SKM-1 (cell line): ENCODE data around the gene KLK3.

ENCODE experiments used
- DNase-seq: peaks from one replicate; lab custom pipeline; 2025; ENCODE audit not compliant: unreplicated experiment; lab: John Stamatoyannopoulos, UW

The KLK3 gene

GRCh38 chr19:50830266-50831025 lies 24.3 kb upstream of the KLK3 start:
- no peak for DNase-seq

- DNase-seq: no peak
Observed at GRCh38 chr19:50831026-50831396, 23.7 kb upstream of the KLK3 start.

GRCh38 chr19:50832666-50833065 lies 22.0 kb upstream of the KLK3 start:
- DNase-seq: no peak

DNA sequence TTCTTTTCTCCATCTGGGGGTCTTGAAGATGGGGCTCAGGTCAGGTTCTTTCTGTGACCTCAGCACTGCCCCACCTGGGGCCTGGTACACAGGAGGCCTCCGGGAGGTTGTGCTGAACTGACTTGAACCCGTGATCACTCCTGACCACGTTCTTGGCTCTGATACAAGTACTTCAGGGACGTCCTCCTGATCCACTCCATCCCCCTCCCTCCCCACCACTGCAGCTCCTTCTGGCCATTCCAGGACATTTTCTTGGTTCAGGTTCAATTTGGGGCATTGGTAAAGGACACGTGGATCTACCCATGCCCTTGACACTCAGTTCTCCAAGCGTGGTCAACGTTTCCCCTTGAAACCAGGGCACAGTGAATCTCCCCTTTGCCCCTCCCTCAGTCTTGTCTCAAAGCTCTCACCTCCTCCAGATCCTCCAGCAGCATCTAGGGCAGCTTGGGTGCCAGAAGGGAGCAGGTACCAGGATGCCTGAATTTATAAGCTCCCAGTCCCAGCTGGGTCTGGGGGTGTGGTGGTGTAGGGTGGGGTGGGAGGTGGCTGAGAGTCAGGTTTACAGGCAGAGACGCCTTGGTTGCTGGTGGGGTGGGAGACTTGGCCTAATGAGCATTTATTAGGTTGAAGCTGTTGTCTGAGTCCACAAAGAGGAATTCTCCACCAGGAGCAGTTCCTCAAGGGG lies 21.5 kb upstream of the KLK3 start, which contains the start of gene KLK15:
KLK15 (minus strand) TSS at position 458 of the 685 bp plus-strand sequence. CDS start 2,082 bp downstream, outside the sequence.
- DNase-seq: no peak

GRCh38 chr19:50833802-50834167 lies 20.9 kb upstream of the KLK3 start:
- no peak for DNase-seq

- no peak for DNase-seq
Observed at GRCh38 chr19:50835103-50835784, 19.5 kb upstream of the KLK3 start.

DNA sequence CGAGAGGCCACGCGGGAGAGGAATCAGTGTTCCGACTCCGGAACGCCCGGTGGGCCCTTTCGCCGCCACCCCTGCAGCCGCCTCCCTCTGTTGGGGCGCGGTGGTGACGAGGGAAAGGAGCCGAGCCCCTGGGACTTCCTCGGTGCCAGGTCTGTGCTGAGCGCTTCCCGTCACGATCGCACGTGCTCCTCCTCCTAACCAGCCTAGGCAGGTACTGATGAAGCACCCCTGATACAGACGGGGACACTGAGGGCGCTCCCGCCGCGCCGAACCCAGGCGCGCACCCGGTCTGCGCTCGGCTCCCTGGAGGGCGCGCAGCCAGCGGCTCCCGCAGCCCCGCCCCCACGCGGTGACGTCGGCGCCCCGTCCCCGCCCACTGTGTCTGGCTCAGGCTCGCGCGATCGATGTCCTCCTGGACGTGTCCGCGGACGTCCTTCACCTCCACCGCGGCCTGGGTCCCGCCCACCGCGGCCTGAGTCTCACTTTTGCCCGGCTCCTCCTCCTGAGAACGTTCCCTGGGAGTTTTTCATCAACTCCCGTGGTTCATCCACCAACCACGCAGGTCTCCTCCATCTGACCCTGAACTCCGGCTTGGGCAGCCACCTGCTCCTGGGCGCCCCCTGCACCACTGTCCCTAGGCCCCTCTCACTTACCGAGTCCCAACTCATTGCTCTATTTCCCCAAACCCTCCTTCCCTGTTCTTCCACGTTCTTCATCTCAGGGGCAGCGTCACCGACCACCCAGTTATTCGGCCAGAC lies 18.8 kb upstream of the KLK3 start:
- peak; percentile 1 for DNase-seq

DNA sequence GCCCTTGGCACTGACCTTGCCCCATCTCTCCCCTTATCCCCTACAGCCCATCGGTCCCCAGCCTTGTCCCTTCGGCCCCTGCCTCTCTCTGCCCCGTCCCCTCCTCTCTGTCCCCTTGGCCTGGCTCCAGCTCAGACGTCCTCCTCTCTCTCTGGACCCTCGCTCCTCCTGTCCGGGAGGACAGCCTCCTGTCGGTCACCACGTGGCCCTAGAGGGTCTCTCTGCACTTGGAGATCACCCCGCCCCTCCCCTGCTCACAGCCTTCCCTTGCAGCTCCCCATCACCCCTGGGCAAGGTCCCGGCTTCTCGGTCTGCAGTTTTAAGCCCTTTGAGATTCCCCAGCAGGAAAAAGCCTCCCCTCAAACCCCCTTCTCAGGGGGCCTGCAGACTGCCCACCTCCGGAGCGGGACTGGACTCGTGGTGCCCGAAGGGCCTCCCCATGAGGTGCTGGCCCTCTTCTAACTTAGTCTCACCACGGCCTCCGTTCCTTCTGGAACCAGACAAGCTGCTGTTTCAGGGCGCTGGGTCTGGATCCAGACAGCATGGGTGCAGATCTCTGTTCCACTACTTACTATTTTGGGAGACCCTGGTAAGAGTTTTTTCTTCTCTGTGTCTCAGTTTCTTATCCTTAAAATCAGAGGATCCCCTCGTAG lies 18.0 kb upstream of the KLK3 start:
- no peak for DNase-seq

- DNase-seq: no peak
Observed at GRCh38 chr19:50837300-50837699, 17.4 kb upstream of the KLK3 start.

GRCh38 chr19:50838239-50838638 lies 16.5 kb upstream of the KLK3 start:
- no peak for DNase-seq

DNA sequence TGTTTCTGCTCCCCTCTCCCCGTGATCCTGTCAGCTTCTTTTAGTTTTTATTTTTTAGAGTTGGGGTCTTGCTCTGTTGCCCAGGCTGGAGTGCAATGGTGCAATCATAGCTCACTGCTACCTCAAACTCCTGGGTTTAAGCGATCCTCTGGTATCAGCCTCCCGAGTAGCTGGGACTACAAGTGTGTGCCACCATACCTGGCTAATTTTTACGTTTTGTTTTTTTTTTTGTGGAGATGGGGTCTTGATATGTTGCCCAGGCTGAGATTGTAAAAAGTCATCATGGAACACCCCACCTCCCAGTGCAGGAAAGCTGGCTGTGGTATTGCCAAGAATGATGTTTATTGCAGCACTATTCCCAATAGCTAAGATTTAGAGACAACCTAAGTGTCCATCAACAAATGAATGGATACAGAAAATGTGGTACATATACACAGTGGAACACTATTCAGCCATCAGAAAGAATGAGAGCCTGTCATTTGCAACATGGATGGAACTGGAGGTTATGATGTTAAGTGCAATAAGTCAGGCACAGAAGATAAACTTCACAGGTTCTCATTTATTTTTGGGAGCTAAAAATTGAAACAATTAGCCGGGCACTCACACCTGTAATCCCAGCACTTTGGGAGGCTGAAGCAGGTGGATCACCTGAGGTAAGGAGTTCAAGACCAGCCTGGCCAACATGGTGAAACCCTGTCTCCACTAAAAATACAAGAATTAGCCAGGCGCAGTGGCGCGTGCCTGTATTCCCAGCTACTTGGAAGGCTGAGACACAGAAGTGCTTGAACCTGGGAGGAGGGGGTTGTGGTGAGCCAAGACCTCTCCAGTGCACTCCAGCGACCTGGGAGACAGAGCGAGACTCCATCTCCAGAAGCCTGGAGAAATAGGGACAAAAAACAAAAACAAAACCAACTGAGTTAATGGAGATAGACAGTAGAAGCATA lies 14.7 kb upstream of the KLK3 start:
- no peak for DNase-seq

DNA sequence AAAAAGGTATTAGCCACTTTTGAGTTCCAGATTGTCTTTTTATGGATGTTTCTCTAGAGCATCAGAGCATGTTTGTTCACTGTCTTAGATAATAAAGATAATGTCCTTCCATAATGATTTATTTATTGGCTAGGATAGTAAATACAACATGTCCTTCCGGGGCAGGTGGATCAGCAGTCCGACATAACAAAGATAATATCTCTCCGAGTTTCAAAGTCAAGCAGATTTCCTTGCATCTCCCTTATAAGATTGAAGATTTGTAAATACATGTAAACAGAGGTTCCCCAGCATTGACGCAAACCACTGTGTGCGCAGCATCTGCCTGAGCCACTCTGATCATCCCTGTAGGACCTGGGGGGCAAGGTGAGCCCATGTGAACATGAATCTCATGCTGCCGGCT lies 12.6 kb upstream of the KLK3 start:
- no peak for DNase-seq

- no peak for DNase-seq
Observed at GRCh38 chr19:50843205-50843604, 11.5 kb upstream of the KLK3 start.

DNA sequence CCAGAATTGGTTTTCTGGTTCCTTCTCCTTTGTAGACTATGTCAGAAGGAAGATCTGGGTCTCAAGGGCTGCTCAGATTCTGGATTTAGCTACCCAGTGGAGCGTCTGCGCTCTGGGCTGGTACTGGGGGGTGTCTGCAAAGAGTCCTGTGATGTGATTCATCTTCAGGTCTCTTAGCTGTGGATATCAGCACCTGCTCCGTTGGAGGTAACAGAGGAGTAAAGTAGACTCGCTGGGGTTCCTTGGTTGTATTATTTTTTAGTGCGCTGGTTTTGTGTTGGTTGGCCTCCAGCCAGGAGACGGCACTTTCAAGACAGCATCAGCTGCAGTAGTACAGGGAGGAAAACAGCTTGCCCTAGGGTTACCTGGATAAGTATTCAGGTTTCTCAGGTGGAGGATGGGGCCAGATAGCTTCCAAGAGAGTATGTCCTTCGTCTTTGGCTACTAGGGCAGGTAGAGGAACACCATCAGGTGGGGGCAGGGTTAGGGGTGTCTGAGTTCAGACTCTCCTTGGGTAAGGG lies 11.0 kb upstream of the KLK3 start:
- no peak for DNase-seq

DNA sequence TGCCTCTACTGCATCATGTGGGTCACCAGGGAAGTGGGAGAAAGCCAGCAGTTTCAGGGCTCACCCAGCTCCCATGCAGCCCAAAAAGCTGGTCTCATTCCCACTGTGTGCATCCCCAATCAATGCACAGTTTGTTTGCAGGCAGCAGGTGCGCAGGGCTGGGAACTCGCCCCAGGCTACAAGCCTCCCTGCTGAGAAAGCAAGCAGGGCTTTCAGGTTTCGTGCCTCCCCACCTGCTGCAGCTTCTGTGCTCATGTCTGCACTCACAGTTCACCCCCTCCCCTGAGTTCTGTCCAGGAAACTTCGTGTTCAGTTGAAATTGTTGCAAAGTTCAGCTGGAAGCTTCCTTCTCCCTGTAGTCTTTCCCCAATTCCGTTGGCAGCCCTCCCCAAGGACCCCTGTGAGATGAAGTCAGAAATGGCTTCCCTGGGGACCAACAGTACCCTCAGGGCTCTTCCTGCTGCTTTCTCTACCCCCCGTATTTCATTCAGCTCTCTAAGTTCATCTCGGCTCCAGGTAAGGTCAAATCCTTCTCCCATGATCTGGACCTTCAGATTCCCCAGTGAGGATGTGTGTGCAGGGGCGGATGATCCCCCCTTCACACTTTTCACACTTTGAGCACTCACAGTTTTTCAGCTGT lies 10.3 kb upstream of the KLK3 start:
- no peak for DNase-seq

DNA sequence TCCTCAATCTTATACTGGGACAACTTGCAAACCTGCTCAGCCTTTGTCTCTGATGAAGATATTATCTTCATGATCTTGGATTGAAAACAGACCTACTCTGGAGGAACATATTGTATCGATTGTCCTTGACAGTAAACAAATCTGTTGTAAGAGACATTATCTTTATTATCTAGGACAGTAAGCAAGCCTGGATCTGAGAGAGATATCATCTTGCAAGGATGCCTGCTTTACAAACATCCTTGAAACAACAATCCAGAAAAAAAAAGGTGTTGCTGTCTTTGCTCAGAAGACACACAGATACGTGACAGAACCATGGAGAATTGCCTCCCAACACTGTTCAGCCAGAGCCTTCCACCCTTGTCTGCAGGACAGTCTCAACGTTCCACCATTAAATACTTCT lies 4.0 kb upstream of the KLK3 start:
- no peak for DNase-seq

GRCh38 chr19:50851620-50852019 lies 3.1 kb upstream of the KLK3 start:
- DNase-seq: no peak

- DNase-seq: no peak
Observed at GRCh38 chr19:50857366-50857765, 2.7 kb downstream of the KLK3 start.

DNA sequence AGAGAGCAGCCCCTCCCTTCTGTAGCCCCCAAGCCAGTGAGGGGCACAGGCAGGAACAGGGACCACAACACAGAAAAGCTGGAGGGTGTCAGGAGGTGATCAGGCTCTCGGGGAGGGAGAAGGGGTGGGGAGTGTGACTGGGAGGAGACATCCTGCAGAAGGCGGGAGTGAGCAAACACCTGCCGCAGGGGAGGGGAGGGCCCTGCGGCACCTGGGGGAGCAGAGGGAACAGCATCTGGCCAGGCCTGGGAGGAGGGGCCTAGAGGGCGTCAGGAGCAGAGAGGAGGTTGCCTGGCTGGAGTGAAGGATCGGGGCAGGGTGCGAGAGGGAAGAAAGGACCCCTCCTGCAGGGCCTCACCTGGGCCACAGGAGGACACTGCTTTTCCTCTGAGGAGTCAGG lies 4.2 kb downstream of the KLK3 start:
- DNase-seq: no peak
